HCT116 (cell line): ENCODE measurements around the gene SLC19A1. TPM values are rescaled to one million over a fixed set of nuclear protein-coding genes. Genes with fewer than 3 reads are reported as not detected.

ENCODE experiments used
- ATAC-seq: fragments of 200-7000 bp; cut with Tn5 transposase; 2 replicates; pipeline ENCODE4 v1.9.1; 2020; ENCODE audit warnings: mild to moderate bottlenecking, moderate library complexity
- BruUV-seq: library from RNA; stranded (reverse); fragments of 400-500 nt; replicated peaks from 2 replicates; lab custom pipeline; 2021; lab: Mats Ljungman, UMichigan
- CTCF ChIA-PET: fragments of 300-600 bp; sonication (Branson Sonifier 250); formaldehyde crosslinking; loops from one replicate; lab custom pipeline; 2021; ENCODE audit warnings: antibody characterized with exemption; lab: Charles Lee
- POLR2A ChIA-PET: fragments of 300-600, 350-600 bp; sonication (Branson Sonifier 250); formaldehyde crosslinking; loops from one replicate; lab custom pipeline; 2021; ENCODE audit warnings: antibody characterized with exemption; lab: Charles Lee
- RAD21 ChIA-PET, 2 experiments: fragments of 300-600 bp; sonication (Branson Sonifier 250); formaldehyde crosslinking; loops; one replicate each; lab custom pipeline; 2023; ENCODE audit warnings: low total read pairs in 2 of 2; ENCODE audit not compliant: uncharacterized antibody in 2 of 2, unreplicated experiment in 2 of 2, low non-redundant PET in 1 of 2; lab: Charles Lee
- DNase-seq: peaks from one replicate; pipeline ENCODE4 v3.0.0-alpha.2; 2010; ENCODE audit warnings: low read depth, low spot score
- H2AFZ ChIP-seq: fragments of 200-600 bp; shearing (Covaris generic), sonication (generic); 2 replicates; pipeline ENCODE4 v1.6.1; 2017; ENCODE audit warnings: low read depth, mixed run types, mixed read lengths, antibody characterized with exemption, low read length; ENCODE audit not compliant: poor library complexity, severe bottlenecking
- H3K27ac ChIP-seq: 2 replicates; pipeline ENCODE4 v1.5.1; 2012; ENCODE audit warnings: low read depth, low read length
- H3K27me3 ChIP-seq: fragments of 200-600 bp; sonication (generic); 2 replicates; pipeline ENCODE4 v1.6.1; 2016; ENCODE audit warnings: mixed run types, low read length, mixed read lengths; ENCODE audit not compliant: insufficient read depth
- H3K36me3 ChIP-seq, 2 experiments: fragments of 200-500 bp in 1 of 2; fragments of 200-600 bp in 1 of 2; sonication (Bioruptor generic) in 1 of 2; sonication (generic) in 1 of 2; 2 replicates each; pipeline versions ENCODE4 v1.5.1 to v1.6.1; 2014 to 2016; ENCODE audit warnings: low read length in 2 of 2, inconsistent platforms in 1 of 2, mixed read lengths in 1 of 2, mixed run types in 1 of 2; ENCODE audit not compliant: insufficient read depth in 2 of 2, control insufficient read depth in 1 of 2
- H3K4me1 ChIP-seq, 2 experiments: fragments of 200-600 bp in 1 of 2; sonication (generic) in 1 of 2; 2 replicates each; pipeline versions ENCODE4 v1.5.1 to v1.6.1; 2012 to 2017; ENCODE audit warnings: low read length in 2 of 2, inconsistent platforms in 1 of 2, mild to moderate bottlenecking in 1 of 2, mixed read lengths in 1 of 2, mixed run types in 1 of 2, moderate library complexity in 1 of 2; ENCODE audit not compliant: insufficient read depth in 2 of 2, control insufficient read depth in 1 of 2
- H3K4me2 ChIP-seq: fragments of 200-600 bp; sonication (generic); 2 replicates; pipeline ENCODE4 v1.6.1; 2017; ENCODE audit warnings: mixed run types, low read length, mixed read lengths
- H3K4me3 ChIP-seq, 2 experiments: fragments of 200-600 bp in 1 of 2; sonication (generic) in 1 of 2; replicated peaks in 1 of 2; 2 replicates each; pipeline ENCODE4 v1.5.1; 2011 to 2016; ENCODE audit warnings: low read length in 2 of 2, control low read depth in 1 of 2, low read depth in 1 of 2, mild to moderate bottlenecking in 1 of 2, mixed read lengths in 1 of 2, mixed run types in 1 of 2
- H3K79me2 ChIP-seq: fragments of 200-600 bp; sonication (generic); 2 replicates; pipeline ENCODE4 v1.6.1; 2017; ENCODE audit warnings: mild to moderate bottlenecking, mixed run types, low read length, moderate library complexity, mixed read lengths; ENCODE audit not compliant: insufficient read depth
- H3K9ac ChIP-seq: fragments of 200-600 bp; sonication (generic); 2 replicates; pipeline ENCODE4 v1.6.1; 2016; ENCODE audit warnings: low read length, mixed read lengths
- H3K9me2 ChIP-seq: fragments of 200-600 bp; sonication (generic), shearing (Covaris generic); 2 replicates; pipeline ENCODE4 v1.6.1; 2017; ENCODE audit warnings: mixed run types, mild to moderate bottlenecking, moderate library complexity; ENCODE audit not compliant: insufficient read depth
- H3K9me3 ChIP-seq, 2 experiments: fragments of 200-500 bp in 1 of 2; fragments of 200-600 bp in 1 of 2; sonication (Bioruptor generic) in 1 of 2; sonication (generic) in 1 of 2; 2 replicates each; pipeline ENCODE4 v1.6.1; 2014 to 2017; ENCODE audit warnings: low read length in 2 of 2, mixed read lengths in 2 of 2, inconsistent platforms in 1 of 2, low read depth in 1 of 2, mild to moderate bottlenecking in 1 of 2, mixed run types in 1 of 2, moderate library complexity in 1 of 2; ENCODE audit not compliant: control insufficient read depth in 1 of 2, insufficient read depth in 1 of 2
- H4K20me1 ChIP-seq: fragments of 200-600 bp; sonication (generic), shearing (Covaris generic); 2 replicates; pipeline ENCODE4 v1.6.1; 2017; ENCODE audit warnings: mixed run types, mild to moderate bottlenecking, moderate library complexity; ENCODE audit not compliant: insufficient read depth
- EZH2 ChIP-seq: fragments of 200-600 bp; sonication (generic); IDR thresholded peaks from 2 replicates; pipeline ENCODE4 v1.6.1; 2017; ENCODE audit warnings: antibody characterized with exemption, mixed run types
- EZH2phosphoT487 ChIP-seq: fragments of 200-600 bp; IDR thresholded peaks from 2 replicates; pipeline ENCODE4 v1.6.1; 2018; ENCODE audit warnings: antibody characterized with exemption, borderline replicate concordance
- FOSL1 ChIP-seq: IDR thresholded peaks from 2 replicates; pipeline ENCODE4 v1.6.1; 2012; ENCODE audit warnings: low read depth
- JUND ChIP-seq: IDR thresholded peaks from 2 replicates; pipeline ENCODE4 v1.6.1; 2012
- MAX ChIP-seq: IDR thresholded peaks from 2 replicates; pipeline ENCODE4 v1.6.1; 2012
- POLR2AphosphoS5 ChIP-seq: IDR thresholded peaks from 2 replicates; pipeline ENCODE4 v1.6.1; 2011; ENCODE audit warnings: mild to moderate bottlenecking, low read depth, low read length, moderate library complexity
- REST ChIP-seq: IDR thresholded peaks from 2 replicates; pipeline ENCODE4 v1.6.1; 2012; ENCODE audit warnings: low read depth
- SP1 ChIP-seq: IDR thresholded peaks from 2 replicates; pipeline ENCODE4 v1.6.1; 2012; ENCODE audit warnings: low read depth
- TCF7L2 ChIP-seq: IDR thresholded peaks from 2 replicates; pipeline ENCODE4 v1.7.0; 2011; ENCODE audit warnings: borderline replicate concordance, inconsistent platforms; ENCODE audit not compliant: insufficient read depth, insufficient read length; ENCODE audit errors: extremely low read depth
- ZNF274 ChIP-seq: fragments of 200-500 bp; sonication (Bioruptor generic); IDR thresholded peaks from 2 replicates; pipeline ENCODE4 v1.6.1; 2014; ENCODE audit warnings: mild to moderate bottlenecking, low read depth, low read length, inconsistent platforms
- intact Hi-C: fragments of 100-400 bp; cut with micrococcal nuclease; formaldehyde crosslinking; loops from 2 replicates; pipeline ENCODE4 v1.10.0; 2022
- total RNA-seq: library from RNA; stranded (reverse); gene quantifications from one replicate; pipeline ENCODE4 v1.2.1, GENCODE V29; 2021; ENCODE audit not compliant: unreplicated experiment

Gene SLC19A1
- total RNA-seq, 1 experiment from 2014 or later, result 50.2 TPM

DNA sequence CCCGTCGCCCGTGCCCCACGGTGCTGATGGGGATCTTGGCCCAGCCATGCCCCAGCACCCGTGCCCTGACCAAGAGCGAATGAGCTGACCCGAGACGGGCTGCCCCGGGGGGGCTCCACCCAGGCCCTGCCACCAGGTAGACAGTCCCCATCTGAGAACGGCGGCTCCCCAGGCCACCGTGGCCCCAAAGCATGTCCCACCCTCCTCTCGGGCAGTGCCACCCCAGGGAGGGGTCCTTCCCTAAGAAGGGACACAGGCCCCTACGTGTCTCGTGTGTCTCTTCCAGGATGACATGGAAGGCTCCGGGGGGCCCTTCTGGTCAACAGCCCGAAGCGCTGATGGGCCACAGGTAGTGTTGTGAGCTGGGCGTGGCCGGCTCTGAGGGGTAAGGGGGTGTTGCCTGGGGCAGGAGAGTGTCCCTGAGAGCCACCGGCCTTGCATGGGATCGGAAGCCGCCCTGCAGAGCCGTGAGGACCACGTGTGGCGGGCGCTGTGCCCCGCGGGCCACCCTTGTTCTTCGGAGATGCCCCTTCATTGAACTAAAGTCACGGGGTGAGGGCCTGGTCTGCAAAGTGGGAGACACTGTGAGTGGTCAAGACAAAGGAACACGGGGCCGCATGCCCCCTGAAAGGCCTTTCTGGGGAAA is 55.0 kb downstream of the SLC19A1 start (continued):
- no peak for TF ChIP-seq ZNF274
- no peak for TF ChIP-seq EZH2
- no peak for TF ChIP-seq REST
- no peak for TF ChIP-seq EZH2phosphoT487
- no peak for TF ChIP-seq JUND
- TF ChIP-seq SP1, result no peak
- TF ChIP-seq FOSL1, result no peak

- RAD21 ChIA-PET, result no interaction called here
- BruUV-seq, result no TSS peak
- Histone ChIP-seq H3K9me2 (no peaks in the 10 kb centered on the region), H3K9me3 (no peaks in the 10 kb centered on the region), H3K79me2 (no peaks in the 10 kb centered on the region), H3K9ac (no peak overlapping the region), H3K27ac (no peak overlapping the region), H3K27me3 (no peaks in the 10 kb centered on the region), H4K20me1 (no peaks in the 10 kb centered on the region), H3K4me1 (no peaks in the 10 kb centered on the region), H3K36me3 (peaks cover 0 to 9% of the 10 kb centered on the region in 2 experiments; a peak in 1 of 4 replicates), H3K4me3 (no peak overlapping the region), H2AFZ (no peak overlapping the region), H3K4me2 (no peak overlapping the region)
- ATAC-seq, result no peak
- TF ChIP-seq TCF7L2, result no peak
- no peak for TF ChIP-seq POLR2AphosphoS5
- TF ChIP-seq EZH2, result no peak
- no peak for TF ChIP-seq MAX
- intact Hi-C loops, result no loop called here
- POLR2A ChIA-PET, result no interaction called here
- CTCF ChIA-PET, result no interaction called here
- DNase-seq, result no peak
These were observed 55.6 kb downstream of the SLC19A1 start for GRCh38 chr21:45486443-45487160.
